Stimulated activated CD4-positive, alpha-beta T cell treated with anti-CD3 and anti-CD28 coated beads, Interleukin-12 subunit alpha, Interleukin-12 subunit beta, amount 100 ng/mL, for 24 hours (primary cell): Measurements from ENCODE around the gene CACNA1A.
"Not testable (repeated sequence)": the region's sequence is repeated elsewhere in the genome, so short reads cannot be mapped to it uniquely, and the experiment has no call there.

Experiments
- DNase-seq, 2 experiments: peaks; one replicate each; pipeline ENCODE4 v3.0.0-alpha.2; 2020; ENCODE audit warnings: low read depth in 2 of 2

Gene CACNA1A

DNA sequence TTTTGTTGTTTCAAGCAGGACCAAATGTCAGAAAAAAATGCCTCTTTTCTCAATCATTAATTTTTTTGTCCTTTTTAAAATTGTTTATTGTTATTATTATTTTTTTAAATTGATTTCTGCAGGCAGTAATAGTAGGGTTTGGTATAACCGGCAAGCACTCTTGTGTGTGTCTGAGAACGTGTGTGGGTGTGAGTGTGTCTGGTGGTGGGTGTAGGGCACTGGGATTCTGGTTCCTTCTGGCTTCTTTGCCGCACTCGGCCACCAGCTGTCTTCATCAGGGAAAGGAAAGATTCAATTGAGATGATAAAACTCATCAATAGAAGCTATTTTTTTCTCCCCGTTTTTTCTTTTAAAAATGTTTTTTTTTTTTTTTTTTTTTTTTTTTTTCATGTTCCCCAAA, 299.7 kb downstream of the CACNA1A start:
- DNase-seq: no peak

DNA sequence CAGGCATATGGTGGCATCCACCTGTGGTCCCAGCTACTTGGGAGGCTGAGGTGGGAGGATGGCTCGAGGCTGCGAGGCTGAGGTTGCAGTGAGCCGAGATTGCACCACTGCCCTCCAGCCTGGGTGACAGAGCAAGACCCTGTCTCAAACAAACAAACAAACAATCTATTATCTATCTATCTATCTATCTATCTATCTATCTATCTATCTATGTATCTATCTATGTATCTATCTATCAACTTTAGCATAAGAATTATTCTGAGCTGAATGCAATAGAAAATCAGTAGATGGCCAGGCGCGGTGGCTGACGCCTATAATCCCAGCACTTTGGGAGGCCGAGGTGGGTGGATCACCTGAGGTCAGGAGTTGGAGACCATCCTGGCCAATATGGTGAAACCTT, 304.2 kb downstream of the CACNA1A start:
- DNase-seq: not testable (repeated sequence)

DNA sequence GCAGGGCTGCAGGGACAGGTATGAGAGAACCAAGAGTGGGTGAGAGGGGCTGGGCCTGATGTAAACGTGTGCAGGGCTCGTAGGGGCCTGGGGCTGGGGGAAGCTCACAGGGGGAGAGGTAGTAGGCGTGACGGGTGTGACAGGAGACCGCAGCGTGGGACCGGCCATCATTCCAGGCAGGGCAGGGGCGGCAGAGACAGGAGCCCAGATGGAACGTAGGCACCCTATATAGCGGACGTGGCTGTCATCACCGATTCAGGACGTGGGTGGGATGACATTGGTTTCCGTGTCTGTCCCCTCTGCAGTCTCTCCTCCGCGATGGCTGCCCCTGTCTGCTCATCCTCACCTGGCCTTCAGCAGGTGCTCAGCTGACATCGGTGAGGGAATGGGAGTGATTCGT, 307.6 kb downstream of the CACNA1A start:
- no peak for DNase-seq

DNA sequence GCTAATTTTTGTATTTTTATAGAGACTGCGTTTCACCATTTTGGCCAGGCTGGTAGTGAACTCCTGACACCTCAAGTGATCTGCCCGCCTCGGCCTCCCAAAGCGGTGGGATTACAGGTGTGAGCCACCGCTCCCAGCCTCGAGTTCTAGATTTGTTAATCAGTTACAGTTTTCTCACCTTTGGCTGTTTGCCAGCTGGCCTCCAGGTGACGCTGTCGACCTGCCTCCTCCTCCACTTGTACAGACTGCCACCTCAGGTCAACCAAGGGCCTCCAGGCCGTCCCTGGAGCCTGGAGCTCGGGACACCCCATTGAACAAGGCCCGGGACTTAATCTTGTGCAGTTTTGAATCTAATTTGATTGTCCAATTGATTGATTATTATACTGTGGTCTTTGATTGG, 310.6 kb downstream of the CACNA1A start:
- peak in 1 of 2 experiments; percentile 28 for DNase-seq

DNA sequence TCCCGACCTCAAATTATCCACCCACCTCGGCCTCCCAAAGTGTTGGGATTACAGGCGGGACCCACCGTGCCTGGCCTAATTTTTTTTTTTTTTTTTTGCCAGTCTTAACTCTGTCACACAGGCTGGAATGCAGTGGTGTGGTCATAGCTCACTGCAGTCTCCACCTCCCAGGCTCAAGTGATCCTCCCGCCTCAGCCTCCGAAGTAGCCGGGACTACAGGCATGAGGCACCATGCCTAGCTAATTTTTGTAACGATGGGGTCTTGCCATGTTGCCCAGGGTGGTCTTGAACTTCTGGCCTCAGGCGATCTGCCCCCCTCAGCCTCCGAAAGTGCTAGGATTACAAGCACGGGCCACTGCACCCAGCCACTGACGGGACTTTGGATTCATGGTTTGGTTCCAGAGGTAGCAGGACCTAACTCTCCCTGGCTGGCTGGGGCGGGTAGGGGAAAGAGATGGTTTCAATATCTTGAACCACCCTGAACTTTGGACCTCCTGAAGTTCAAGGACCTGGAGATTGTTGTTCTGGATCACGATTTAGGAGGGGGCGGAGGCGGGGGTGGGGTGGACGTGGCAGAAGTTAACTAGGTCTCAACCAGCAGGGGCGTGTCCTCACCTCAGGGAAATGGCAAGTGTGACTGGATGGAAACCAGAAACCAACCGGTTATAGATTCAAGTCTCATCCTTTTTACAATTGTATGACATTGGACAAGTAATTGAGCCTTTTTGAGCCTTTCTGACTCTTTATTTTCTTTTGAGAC, 315.3 kb downstream of the CACNA1A start:
- no peak for DNase-seq

DNA sequence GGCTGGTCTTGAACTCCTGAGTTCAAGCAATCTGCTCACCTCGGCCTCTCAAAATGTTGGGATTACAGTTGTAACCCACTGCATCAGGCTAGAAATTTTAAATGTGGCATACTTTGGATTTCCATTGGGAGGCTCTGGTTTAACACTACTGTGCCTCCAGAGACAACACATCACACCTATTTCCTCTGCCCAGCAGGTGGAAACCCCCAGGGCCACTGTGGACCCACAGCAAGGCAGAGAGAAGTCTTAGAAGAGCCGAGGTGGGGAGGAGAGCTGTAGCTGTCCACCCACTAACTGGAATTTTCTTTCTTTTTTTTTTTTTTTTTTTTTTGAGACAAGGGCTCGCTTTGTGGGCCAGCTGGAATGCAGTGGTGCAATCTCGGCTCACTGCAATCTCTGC, 316.7 kb downstream of the CACNA1A start:
- no peak for DNase-seq

DNA sequence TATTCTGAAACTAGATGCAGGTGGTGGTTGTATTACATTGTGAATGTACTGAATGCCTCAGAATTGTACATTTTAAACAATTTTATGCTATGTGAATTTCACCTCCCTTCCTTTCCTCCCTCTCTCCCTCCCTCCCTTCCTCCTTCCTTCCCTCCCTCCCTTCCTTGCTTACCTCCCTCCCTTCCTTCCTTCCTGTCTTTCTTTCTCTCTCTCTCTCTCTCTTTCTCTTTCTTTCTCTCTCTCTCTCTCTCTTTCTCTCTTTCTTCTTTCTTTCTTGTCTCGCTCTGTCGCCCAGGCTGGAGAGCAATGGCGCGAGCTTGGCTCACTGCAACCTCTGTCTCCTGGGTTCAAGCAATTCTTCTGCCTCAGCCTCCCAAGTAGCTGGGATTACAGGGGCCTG, 318.9 kb downstream of the CACNA1A start:
- no peak for DNase-seq

DNA sequence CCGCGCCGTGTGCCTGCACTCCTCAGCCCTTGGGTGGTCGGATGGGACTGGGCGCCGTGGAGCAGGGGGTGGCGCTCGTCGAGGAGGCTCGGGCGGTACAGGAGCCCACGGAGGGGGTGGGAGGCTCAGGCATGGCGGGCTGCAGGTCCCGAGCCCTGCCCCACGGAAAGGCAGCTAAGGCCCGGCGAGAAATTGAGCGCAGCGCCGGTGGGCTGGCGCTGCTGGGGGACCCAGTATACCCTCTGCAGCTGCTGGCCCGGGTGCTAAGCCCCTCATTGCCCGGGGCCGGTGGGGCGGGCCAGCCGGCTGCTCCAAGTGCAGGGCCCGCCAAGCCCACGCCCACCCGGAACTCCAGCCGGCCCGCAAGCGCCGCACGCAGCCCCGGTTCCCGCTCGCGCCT, 319.6 kb downstream of the CACNA1A start:
- not testable (repeated sequence) for DNase-seq

DNA sequence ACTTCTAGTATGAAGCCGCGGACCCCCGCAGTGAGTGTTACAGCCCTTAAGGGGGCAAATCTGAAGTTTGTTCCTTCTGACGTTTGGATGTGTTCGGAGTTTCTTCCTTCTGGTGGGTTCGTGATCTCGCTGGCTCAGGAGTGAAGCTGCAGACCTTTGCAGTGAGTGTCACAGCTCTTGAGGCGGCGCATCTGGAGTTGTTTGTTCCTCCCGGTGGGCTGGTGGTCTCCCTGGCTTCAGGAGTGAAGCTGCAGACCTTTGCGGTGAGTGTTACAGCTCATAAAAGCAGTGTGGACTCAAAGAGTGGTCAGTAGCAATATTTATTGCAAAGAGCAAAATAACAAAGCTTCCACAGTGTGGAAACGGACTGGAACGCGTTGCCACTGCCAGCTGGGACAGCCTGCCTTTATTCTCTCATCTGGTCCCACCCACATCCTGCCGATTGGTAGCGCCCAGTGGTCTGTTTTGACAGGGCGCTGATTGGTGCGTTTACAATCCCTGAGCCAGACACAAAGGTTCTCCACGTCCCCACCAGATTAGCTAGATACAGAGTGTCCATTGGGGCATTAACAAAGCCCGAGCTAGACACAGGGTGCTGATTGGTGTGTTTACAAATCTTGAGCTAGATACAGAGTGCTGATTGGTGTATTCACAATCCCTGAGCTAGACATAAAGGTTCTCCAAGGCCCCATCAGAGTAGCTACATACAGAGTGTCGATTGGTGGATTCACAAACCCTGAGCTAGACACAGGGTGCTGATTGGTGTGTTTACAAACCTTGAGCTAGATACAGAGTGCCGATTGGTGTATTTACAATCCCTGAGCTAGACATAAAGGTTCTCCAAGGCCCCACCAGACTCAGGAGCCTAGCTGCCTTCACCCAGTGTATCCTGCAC, 320.3 kb downstream of the CACNA1A start:
- DNase-seq: not testable (repeated sequence)

DNA sequence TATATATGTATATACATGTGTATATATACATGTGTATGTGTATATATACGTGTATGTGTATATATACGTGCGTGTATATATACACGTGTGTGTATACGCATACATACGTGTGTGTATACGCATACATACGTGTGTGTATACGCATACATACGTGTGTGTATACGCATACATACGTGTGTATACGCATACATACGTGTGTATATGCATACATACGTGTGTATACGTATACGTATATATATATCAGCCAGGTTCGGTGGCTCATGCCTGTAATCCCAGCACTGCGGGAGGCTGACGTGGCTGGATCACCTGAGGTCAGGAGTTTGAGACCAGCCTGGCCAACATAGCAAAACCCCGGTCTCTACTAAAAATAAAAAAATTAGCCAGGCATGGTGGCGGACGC, 321.4 kb downstream of the CACNA1A start:
- not testable (repeated sequence) for DNase-seq

DNA sequence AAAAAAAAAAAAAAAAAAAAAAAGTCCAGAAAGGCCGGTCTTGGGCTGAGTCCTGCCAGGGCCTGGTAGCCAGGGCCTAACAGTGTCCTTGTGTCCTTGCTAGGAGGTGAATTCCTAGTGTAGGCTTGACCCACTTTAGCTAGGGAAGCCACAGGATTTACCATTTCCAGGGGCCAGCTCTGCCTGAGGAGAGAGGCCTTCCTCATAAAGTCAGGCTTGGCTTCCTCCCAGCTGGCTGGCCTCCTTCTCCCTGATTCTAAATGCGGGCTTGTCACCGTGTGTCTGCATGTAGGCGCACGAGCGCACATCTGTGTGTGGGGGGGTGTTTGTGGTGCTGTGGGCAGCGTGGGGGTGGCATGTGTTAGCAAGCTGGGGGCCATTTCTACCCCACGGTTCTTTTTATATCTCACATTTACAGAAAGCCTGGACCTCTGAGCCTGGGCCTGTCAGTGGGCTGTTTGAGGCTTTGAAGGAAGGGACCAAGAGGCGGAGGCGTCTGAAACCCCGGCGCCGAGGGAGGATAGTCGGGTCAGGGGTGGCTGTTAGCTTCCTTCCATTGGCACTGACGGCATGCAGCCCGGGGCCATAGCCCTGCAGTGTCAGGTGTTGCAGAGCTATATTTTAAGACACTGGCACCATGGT, 324.4 kb downstream of the CACNA1A start:
- DNase-seq: no peak

DNA sequence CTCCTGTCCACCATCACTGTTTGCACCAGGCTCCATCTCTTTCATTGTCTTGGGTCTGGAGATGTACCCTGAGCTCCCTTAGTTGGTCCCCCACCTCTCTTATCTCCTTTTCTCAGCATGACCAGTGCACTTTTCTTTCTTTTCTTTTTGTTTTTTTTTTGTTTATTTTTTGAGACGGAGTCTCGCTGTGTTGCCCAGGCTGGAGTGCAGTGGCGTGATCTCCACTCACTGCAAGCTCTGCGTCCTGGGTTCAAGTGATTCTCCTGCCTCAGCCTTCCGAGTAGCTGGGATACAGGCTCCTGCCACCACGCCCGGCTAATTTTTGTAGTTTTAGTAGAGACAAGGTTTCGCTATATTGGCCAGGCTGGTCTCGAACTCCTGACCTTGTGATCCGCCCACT, 328.0 kb downstream of the CACNA1A start:
- DNase-seq: not testable (repeated sequence)

DNA sequence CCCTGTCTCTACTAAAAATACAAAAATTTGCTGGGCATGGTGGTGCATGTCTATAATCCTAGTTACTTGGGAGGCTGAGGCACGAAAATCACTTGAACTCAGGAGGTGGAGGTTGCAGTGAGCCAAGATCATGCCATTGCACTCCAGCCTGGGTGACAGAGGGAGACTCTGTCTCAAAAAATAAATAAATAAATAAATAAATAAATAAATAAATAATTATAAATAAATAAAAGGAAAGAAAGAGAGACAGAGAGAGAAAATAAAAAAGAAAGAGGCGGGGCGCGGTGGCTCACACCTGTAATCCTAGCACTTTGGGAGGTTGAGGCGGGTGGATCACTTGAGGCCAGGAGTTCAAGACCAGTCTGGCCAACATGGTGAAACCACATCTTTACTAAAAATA, 328.7 kb downstream of the CACNA1A start:
- not testable (repeated sequence) for DNase-seq

DNA sequence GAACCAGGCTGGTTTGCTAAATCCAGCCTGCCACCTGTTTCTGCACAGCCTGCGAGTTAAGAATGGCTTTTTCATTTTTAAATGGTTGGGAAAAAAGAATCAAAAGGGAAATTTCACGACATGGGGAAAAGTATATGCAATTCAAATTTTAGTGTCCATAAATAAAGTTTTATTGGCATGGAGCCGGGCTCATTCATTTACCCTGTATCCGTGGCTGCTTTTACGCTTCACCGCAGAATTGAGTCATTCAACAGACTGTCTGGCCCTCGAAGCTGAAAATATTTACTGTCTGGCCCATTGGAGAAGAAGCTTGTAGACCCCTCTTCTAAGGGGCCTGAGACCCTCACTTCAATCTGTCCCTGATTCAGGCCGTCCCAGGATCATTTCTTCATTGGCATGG, 329.9 kb downstream of the CACNA1A start:
- DNase-seq: no peak

DNA sequence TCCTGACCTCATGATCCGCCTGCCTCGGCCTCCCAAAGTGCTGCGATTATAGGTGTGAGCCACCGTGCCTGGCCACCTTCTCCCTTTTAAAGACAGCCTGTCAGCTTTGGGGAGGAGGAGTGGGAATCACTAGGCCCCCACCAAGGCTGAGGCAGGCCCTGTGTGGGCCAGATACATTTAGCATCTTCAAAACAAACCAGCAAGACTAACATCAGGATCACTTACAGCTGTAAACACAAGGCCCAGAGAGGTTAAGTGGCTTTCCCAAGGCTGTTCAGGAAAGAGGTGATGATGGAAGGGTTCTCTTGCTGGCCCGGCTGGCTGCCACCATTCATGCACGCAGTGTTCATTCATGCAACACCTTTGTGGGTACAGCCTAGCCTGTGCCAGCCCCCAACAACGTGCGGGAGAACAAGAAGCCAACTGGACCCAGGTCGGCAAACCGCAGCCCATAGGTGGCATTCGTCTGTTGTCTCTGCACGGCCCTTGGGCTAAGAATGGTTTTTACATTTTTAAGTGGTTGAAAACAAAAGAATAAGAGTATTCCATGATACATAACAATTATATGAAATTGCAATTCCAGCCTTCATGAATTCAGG, 333.0 kb downstream of the CACNA1A start:
- no peak for DNase-seq

DNA sequence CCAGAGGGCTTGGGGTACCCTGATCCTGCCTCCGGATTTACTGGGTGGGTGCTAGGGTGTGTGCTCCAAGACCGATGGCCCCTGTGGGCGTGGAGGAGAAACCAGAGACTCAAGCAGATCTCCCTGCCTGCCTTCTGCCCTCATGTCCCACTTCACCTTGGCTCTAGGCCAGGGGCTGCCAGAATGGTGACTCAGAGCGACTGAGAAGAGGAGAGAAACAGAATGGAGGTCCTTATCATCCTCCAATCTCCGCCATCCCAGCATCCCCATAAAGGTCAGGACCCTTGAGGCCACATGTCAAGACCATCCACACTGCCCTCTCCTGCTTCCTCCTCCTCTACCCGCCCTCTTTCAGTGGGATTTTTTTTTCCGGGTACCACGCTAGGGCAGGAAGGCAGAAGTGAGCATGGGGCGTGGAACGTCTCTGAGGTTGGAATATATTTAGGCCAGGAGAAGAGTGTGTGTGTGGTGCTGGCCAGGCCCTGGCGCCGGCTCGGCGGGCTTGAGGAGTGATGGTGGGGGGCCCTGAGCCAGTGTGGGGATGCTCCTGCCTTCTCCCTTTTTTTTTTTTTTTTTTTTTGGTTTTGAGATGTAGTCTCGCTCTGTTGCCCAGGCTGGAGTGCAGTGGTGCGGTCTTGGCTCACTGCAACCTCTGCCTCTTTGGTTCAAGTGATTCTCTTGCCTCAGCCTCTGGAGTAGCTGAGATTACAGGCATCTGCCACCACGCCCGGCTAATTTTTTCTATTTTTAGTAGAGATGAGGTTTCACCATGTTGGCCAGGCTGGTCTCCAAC, 333.7 kb downstream of the CACNA1A start:
- peak; percentile 61 to 76 for DNase-seq

DNA sequence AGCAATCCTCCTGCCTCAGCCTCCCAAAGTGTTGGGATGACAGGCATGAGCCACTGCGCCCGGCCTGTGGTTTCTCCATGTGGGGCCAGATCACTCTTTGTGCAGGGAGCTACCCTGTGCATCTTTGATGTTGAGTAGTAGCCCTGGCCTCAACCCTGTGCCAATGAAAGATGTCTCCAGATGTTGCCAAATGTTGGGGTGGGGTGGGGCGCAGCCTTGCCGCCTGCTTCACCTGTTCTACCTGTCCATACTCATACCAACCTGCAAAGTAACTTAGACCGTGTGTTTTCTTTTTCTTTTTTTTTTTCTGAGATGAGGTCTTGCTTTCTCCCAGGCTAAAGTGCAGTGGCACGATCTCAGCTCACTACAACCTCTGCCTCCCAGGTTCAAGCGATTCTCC, 335.1 kb downstream of the CACNA1A start:
- DNase-seq: no peak

DNA sequence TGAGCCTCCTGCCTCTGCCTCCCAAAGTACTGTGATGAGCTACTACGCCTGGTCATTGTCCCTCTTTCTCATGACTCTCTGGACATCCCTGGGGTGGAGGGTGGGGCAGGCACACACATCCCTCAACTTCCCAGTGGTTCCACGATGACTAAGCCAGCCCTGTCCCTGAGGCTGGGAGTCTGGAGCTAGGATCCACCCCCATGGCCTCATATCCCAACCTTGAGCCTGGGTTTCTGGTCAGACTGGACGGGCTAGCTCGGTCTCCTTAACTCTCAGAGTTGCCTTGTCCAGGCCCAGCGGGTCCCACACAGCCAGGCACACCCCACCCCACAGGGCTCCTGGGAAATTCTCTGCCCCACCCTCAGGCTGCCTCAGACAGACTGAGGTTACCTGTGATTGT, 336.5 kb downstream of the CACNA1A start:
- DNase-seq: no peak

DNA sequence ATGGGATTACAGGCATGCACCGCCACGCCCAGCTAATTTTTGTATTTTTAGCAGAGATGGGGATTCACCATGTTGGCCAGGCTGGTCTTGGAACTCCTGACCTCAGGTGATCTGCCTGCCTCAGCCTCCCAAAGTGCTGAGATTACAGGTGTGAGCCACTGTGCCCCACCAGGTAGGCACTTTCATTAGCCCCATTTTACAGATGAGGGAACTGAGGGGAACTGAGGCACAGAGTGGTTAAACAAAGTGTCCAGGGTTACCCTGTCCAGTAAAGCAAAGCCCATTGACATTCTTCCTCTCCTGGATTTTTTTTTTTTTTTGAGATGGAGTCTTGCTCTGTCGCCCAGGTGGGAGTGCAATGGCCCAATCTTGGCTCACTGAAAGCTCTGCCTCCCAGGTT, 340.1 kb downstream of the CACNA1A start:
- DNase-seq: not testable (repeated sequence)

DNA sequence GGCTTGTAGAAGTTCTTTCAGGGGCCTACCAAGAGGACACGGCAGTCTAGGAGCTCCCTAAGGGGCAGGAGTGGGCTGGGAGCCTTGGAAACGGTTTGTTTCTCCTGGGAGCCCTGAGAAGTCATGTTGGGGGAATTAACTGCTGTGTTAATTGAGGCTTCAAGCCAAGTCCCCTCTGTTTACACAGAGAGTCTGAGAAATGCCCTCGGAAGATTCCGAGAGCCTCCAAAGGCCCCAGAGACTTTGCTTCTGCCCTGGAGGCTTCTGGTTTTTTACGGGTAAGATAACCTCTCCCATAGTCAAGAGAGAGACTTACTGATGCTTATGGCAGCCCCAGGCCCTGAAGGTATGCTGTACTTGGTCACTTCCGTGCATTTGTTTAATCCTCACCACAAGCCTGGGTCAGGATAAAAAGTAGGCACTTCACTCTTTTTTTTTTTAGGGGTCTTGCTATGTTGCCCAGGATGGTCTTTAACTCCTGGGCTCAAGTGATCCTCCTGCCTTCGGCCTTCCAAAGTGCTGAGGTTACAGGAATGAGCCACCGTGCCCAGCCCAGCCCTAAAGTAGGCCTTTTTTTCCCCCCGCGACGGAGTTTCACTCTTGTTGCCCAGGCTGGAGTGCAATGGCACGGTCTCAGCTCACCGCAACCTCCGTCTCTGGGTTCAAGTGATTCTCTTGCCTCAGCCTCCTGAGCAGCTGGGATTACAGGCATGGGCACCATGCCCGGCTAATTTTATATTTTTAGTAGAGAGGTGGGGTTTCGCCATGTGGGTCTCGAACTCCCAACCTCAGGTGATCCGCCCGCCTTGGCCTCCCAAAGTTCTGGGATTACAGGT, 340.9 kb downstream of the CACNA1A start:
- DNase-seq: no peak
